ENCODE results near the gene HAND1.
A peak's percentile ranks its signal among the peaks of the same experiment; 100 is the strongest.

HAND1 gene

DNA sequence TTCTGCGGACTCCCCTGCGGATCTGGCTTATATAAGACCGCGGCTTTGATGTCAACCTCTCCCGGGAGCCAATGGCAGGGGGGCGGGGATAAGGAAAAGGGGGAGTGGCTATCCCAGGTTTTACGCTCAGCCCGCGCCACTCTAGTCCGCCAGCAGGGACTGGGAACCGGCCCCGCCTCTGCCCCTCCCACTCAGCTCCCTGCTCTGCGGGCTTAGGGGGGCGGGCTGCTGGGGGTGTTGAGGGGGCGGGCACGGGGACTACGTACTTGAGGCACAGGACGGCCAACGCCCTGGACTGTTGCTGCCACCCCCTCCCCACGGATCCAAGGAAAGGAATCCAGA is at the start of gene HAND1:
TSS of gene HAND1 (minus strand) at position 4 of the 342 bp plus-strand sequence. CDS start 219 bp downstream, outside the sequence.
- peaks cover 100% of the 10 kb centered on the region for H3K27me3 Mint-ChIP-seq (ENCODE audit: low read depth, poor library complexity)
- H3K4me1 Mint-ChIP-seq: peaks cover 63% of the 10 kb centered on the region
- TF ChIP-seq, protein P1, sequence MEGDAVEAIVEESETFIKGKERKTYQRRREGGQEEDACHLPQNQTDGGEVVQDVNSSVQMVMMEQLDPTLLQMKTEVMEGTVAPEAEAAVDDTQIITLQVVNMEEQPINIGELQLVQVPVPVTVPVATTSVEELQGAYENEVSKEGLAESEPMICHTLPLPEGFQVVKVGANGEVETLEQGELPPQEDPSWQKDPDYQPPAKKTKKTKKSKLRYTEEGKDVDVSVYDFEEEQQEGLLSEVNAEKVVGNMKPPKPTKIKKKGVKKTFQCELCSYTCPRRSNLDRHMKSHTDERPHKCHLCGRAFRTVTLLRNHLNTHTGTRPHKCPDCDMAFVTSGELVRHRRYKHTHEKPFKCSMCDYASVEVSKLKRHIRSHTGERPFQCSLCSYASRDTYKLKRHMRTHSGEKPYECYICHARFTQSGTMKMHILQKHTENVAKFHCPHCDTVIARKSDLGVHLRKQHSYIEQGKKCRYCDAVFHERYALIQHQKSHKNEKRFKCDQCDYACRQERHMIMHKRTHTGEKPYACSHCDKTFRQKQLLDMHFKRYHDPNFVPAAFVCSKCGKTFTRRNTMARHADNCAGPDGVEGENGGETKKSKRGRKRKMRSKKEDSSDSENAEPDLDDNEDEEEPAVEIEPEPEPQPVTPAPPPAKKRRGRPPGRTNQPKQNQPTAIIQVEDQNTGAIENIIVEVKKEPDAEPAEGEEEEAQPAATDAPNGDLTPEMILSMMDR (IDR thresholded peaks at IDR 0.05): no peak
- no peaks in the 10 kb centered on the region for H3K9me3 Mint-ChIP-seq
- H3K27ac Mint-ChIP-seq: no peak within 1 kb of the TSS
- peak; percentile 83 for DNase-seq
- peak within 1 kb of the TSS; percentile 69 for H3K4me3 Mint-ChIP-seq
- H3K36me3 Mint-ChIP-seq (ENCODE audit: low read depth): no peaks in the 10 kb centered on the region

DNA sequence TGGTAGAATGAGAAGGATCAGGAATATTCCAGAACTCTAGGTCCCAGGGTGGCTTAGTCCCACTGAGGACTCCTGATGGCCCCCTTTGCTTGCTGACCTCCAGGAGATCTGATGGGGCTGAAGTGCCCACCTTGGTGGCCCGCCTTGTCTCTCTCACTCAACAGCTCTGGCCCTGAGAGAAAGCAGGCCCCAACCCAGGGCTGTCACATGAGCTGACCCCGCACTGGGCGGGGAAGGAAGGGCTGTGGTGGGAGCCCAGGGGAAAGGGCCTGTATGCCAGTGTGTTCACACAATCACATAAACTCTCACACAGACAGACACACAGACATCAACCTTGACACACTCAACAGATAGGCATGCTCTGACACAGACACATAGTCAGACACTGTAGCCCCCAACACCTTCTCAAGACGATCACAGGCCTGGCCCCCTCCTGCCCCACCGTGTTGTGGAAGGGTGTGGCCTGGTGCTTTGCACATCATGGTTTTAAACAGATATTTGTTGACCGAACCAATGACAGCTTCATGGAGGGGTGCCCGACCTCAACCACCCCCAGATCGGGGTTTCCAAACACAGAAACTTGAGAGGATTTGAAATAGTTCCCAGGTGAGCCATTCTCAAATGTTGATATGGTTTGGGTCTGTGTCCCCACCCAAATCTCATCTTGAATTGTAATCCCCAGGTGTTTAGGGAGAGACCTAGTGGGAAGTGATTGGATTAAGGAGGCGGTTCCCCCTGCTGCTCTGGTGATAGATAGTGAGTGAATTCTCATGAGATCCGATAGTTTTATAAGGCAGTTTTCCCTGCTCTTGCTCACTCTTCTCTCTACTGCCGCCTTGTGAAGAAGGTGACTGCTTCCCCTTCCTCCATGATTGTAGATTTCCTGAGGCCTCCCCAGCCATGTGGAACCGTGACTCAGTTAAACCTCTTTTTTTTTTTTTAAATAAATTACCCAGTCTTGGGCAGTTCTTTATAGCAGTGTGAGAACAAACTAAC is 48.5 kb upstream of the HAND1 start:
- H3K27me3 Mint-ChIP-seq (ENCODE audit: low read depth, poor library complexity): peaks cover 17% of the 10 kb centered on the region
- no peak overlapping the region for H3K4me3 Mint-ChIP-seq
- TF ChIP-seq, protein P1 (IDR thresholded peaks at IDR 0.05): no peak
- peaks cover 43% of the 10 kb centered on the region for H3K4me1 Mint-ChIP-seq
- H3K27ac Mint-ChIP-seq: no peak overlapping the region
- H3K36me3 Mint-ChIP-seq (ENCODE audit: low read depth): no peaks in the 10 kb centered on the region
- no peaks in the 10 kb centered on the region for H3K9me3 Mint-ChIP-seq
- DNase-seq: no peak

DNA sequence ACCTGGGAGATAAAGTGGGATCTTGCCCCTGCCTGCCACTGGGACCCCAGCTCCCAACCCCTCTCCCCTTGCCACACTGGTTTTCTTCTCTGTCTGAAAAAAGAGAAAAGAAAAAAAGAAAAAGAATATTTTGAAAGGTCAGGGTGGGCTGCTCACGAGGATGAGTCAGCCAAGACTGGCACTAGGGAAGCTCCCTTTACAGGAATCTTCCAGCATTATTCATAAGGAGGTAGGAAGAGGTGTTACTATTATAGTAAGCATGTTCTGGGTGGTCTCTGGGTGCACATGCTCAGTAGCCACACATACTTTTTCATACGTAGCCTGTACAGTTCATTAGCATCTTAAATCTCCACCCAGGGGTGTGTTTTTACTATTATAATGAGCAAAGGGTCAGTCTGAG is 46.8 kb upstream of the HAND1 start:
- peaks cover 30% of the 10 kb centered on the region for H3K27me3 Mint-ChIP-seq (ENCODE audit: low read depth, poor library complexity)
- H3K4me1 Mint-ChIP-seq: peaks cover 53% of the 10 kb centered on the region
- H3K4me3 Mint-ChIP-seq: no peak overlapping the region
- no peak overlapping the region for H3K27ac Mint-ChIP-seq
- H3K9me3 Mint-ChIP-seq: no peaks in the 10 kb centered on the region
- TF ChIP-seq, protein P1 (IDR thresholded peaks at IDR 0.05): no peak
- no peak for DNase-seq
- H3K36me3 Mint-ChIP-seq (ENCODE audit: low read depth): no peaks in the 10 kb centered on the region

DNA sequence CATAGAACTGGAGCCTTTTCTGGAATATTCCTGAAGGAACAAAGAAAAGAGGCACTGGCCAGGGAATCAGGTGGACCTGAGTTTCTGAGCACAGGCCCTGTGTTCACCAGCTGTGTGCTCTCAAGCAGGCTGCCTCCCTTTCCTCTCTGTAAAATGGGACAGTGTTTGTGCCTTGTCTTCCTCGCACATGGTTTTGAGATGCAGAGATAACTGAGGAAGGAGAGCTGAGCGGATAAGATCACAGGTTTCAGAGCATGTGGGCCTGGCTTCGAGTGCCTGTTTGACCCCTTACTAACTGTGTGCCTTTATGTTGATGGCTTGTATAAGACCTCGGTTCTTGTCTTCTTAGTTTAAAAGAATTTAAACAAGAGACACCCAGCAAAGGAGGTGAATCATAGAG is 46.2 kb upstream of the HAND1 start:
- Mint-ChIP-seq H3K27me3 (ENCODE audit: low read depth, poor library complexity) (peaks cover 37% of the 10 kb centered on the region), H3K9me3 (no peaks in the 10 kb centered on the region), H3K4me1 (peaks cover 53% of the 10 kb centered on the region), H3K27ac (peak overlapping the region; percentile 91), H3K36me3 (ENCODE audit: low read depth) (no peaks in the 10 kb centered on the region), H3K4me3 (no peak overlapping the region)
- no peak for DNase-seq
- TF ChIP-seq, protein P1 (IDR thresholded peaks at IDR 0.05): no peak

DNA sequence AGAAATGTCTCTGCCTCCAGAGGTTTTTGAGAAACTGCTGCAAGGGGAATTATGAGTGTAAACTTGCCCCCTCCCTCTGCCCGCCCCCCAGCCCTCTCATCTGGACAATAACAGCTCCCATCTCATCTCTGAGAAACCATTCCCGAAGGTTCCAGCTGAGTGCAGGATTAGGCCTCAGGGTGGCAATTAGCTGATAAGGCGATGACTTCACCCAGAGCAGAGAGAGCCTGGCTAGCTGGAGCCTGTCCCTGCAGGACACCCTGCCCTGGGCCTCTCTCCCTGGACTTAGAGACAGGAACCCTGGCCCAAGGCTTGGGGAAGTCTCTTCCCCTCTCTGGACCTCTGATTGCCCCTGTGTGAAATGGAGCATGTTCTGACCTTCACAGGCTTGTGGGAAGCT is 45.7 kb upstream of the HAND1 start:
- no peak overlapping the region for H3K4me3 Mint-ChIP-seq
- no peaks in the 10 kb centered on the region for H3K9me3 Mint-ChIP-seq
- peak overlapping the region; percentile 91 for H3K27ac Mint-ChIP-seq
- peaks cover 42% of the 10 kb centered on the region for H3K27me3 Mint-ChIP-seq (ENCODE audit: low read depth, poor library complexity)
- peaks cover 53% of the 10 kb centered on the region for H3K4me1 Mint-ChIP-seq
- no peaks in the 10 kb centered on the region for H3K36me3 Mint-ChIP-seq (ENCODE audit: low read depth)
- peak; percentile 21 for DNase-seq
- TF ChIP-seq, protein P1 (IDR thresholded peaks at IDR 0.05): no peak

All from nephron progenitor cell (in vitro differentiated cells).